ENCODE measurements around the gene PKD2L2. TPM values are rescaled to one million over a fixed set of nuclear protein-coding genes. Genes with fewer than 3 reads are reported as not detected.
"Not testable (repeated sequence)": the region's sequence is repeated elsewhere in the genome, so short reads cannot be mapped to it uniquely, and the experiment has no call there.

The PKD2L2 gene
- total RNA-seq, 1 donor from 2014 or later, result 0.16 TPM

DNA sequence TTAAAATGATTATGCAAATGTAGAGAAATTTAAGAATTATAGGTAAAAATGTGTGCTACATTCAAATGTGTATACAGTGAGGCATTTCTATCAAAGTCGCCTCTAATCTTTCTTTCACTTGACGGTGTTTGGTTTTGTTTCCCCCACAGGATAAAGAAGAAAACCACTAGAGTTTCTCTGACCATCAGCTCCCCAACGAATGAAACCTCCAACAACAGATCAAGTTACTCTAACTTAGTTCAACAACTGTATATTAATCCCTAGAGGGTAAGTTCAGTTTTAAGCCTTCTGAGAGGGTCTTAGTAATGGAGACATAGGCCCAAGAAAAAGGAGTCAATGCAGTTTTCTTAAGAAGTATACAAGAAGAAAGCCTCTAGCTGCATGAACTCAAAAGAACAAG lies 33.1 kb upstream of the PKD2L2 start:
- TF ChIP-seq, protein P1, sequence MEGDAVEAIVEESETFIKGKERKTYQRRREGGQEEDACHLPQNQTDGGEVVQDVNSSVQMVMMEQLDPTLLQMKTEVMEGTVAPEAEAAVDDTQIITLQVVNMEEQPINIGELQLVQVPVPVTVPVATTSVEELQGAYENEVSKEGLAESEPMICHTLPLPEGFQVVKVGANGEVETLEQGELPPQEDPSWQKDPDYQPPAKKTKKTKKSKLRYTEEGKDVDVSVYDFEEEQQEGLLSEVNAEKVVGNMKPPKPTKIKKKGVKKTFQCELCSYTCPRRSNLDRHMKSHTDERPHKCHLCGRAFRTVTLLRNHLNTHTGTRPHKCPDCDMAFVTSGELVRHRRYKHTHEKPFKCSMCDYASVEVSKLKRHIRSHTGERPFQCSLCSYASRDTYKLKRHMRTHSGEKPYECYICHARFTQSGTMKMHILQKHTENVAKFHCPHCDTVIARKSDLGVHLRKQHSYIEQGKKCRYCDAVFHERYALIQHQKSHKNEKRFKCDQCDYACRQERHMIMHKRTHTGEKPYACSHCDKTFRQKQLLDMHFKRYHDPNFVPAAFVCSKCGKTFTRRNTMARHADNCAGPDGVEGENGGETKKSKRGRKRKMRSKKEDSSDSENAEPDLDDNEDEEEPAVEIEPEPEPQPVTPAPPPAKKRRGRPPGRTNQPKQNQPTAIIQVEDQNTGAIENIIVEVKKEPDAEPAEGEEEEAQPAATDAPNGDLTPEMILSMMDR (IDR thresholded peaks at IDR 0.05; ENCODE audit: borderline replicate concordance), result no peak
- peak overlapping the region; percentile 66 for H3K27ac ChIP-seq (replicated peaks)
- no peak for DNase-seq
- H3K9me3 ChIP-seq (replicated peaks), result peaks cover 8% of the 10 kb centered on the region
- H3K4me3 ChIP-seq, result no peak overlapping the region
- peaks cover 35% of the 10 kb centered on the region for H3K4me1 ChIP-seq
- intact Hi-C loops (cut with micrococcal nuclease), result no loop called here
- H3K27me3 ChIP-seq (ENCODE audit: low read depth), result no peaks in the 10 kb centered on the region
- peaks cover 17% of the 10 kb centered on the region for H3K36me3 ChIP-seq

DNA sequence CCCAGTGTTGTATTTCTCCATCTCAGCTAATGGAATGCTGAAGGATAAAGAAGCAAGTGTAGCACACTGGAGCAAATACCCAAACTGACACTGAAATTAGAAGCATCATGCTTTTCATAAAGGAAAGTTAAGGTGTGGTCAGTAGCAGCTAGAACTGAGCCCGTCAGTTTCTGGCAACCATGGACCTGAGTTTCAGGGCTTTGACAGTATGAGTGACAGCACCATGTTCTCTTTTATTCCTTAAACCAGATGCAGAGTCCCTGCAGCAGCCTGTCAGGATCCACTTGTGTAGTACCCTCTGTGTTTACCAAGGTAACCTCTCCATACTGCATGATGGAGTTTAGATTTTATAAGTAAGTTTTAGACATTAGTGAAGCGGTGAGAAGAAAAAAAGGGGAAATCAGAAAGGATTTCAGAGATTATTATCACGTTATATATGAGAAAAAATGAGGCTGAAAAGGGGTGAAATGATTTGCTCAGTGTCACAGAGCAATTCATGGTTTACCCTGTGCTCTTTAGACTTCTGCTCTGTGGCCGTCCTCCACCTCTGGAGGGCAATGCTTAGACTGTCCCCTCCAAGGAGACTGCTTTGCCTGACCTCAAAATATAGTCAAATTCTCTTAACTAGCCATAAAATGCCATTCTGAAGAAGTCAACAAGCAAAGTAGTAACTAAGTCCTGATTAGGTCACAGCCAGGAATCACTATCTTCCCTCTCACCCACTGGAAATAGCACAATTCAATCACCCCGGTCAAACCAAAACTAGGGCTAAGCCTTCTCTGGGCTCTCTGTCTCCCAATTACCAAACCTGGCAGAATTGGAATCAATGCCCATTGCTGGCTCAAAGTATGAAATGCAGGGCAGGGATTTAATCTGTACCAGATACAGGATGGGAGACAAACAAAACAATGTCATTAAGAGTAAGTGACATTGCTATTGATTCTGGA lies 32.1 kb upstream of the PKD2L2 start:
- H3K27ac ChIP-seq (replicated peaks), result peak overlapping the region; percentile 66
- intact Hi-C loops (cut with micrococcal nuclease), result no loop called here

DNA sequence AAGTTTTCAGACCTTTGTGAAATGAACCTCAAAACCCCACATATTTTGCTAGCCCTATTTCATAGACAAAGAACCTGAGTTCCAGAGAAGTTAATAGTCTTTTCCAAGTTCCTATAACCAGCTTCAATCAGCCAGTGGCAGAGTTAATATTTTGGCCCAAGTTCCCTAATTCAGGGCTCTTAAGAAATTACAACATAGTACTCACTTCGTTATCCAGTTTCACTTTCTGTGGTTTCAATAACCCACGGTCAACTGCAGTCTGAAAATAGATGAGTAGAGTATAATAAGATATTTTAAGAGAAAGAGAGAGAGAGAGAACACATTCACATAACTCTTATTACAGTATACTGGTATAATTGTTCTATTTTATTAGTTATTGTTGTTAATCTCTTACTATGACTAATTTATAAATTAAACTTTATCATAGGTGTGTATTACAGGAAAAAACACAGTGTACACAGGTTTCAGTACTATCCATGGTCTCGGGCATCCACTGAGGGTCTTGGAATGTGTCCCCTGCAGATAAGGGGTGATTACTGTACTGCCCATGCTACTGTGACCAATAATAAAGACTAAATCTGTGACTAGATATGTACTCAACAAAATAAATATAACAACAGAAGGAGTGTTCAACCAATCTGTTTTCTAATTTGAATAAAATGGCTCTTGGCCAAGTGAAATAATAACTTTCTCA lies 30.9 kb upstream of the PKD2L2 start:
- H3K27ac ChIP-seq (replicated peaks), result peak overlapping the region; percentile 66
- TF ChIP-seq, protein P1 (IDR thresholded peaks at IDR 0.05; ENCODE audit: borderline replicate concordance), result no peak
- peak overlapping the region; percentile 54 for H3K4me3 ChIP-seq
- DNase-seq, result no peak
- peaks cover 9% of the 10 kb centered on the region for H3K36me3 ChIP-seq
- intact Hi-C loops (cut with micrococcal nuclease), result no loop called here
- H3K9me3 ChIP-seq (replicated peaks), result peaks cover under 1% of the 10 kb centered on the region
- H3K4me1 ChIP-seq, result peaks cover 35% of the 10 kb centered on the region
- H3K27me3 ChIP-seq (ENCODE audit: low read depth), result no peaks in the 10 kb centered on the region

More for the DNA sequence above, 32.1 kb upstream of the PKD2L2 start:
- Histone ChIP-seq H3K4me3 (peak overlapping the region; percentile 54), H3K27me3 (ENCODE audit: low read depth) (no peaks in the 10 kb centered on the region), H3K4me1 (peaks cover 35% of the 10 kb centered on the region), H3K9me3 (replicated peaks) (peaks cover 8% of the 10 kb centered on the region), H3K36me3 (peaks cover 17% of the 10 kb centered on the region)
- DNase-seq, result no peak
- TF ChIP-seq, protein P1 (IDR thresholded peaks at IDR 0.05; ENCODE audit: borderline replicate concordance), result no peak

DNA sequence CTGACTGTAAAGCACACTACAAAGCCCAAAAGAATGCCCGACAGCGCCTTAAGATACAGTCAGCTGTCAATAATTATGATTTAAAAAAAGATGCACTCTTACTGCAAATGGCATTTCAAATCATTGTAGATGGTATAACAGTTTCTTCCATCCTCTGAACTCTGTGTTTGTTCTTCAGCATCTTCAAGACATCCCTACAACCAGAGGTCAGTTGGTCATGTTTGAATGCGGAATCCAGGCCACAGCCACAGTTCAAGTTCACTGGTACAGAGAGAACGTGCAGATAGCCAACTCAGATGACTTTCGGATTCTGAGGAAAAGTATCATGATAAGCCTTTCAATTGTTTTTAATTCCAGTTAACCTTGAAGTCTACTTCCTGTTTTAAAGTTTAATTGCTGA lies 30.3 kb upstream of the PKD2L2 start:
- peak overlapping the region; percentile 54 for H3K4me3 ChIP-seq
- TF ChIP-seq, protein P1 (IDR thresholded peaks at IDR 0.05; ENCODE audit: borderline replicate concordance), result no peak
- intact Hi-C loops (cut with micrococcal nuclease), result no loop called here

DNA sequence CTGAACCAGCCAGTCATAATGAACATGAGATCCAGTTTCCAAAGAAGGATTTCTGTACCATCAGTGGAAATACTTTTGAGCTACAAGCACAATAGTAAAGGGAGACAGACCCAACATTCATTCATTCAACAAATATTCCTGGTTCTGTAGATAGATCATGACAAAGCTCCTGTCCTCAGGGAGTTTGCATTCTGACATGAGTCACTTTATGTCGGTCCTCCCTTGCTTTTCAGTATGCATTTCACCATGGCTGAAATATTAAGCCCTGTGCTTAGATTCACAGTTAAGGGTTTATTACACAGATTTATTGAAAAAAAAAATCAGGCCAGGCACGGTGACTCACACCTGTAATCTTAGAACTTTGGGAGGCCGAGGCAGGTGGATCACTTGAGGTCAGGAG lies 27.0 kb upstream of the PKD2L2 start:
- H3K4me1 ChIP-seq, result peaks cover 23% of the 10 kb centered on the region
- H3K27ac ChIP-seq (replicated peaks), result no peak overlapping the region
- H3K27me3 ChIP-seq (ENCODE audit: low read depth), result no peaks in the 10 kb centered on the region
- no peak for DNase-seq
- TF ChIP-seq, protein P1 (IDR thresholded peaks at IDR 0.05; ENCODE audit: borderline replicate concordance), result no peak
- no peak overlapping the region for H3K4me3 ChIP-seq
- no peaks in the 10 kb centered on the region for H3K36me3 ChIP-seq
- no peaks in the 10 kb centered on the region for H3K9me3 ChIP-seq (replicated peaks)
- intact Hi-C loops (cut with micrococcal nuclease), result no loop called here

More for the DNA sequence above, 30.3 kb upstream of the PKD2L2 start:
- H3K9me3 ChIP-seq (replicated peaks), result no peaks in the 10 kb centered on the region
- peaks cover 8% of the 10 kb centered on the region for H3K36me3 ChIP-seq
- DNase-seq, result no peak
- H3K4me1 ChIP-seq, result peaks cover 35% of the 10 kb centered on the region
- H3K27me3 ChIP-seq (ENCODE audit: low read depth), result no peaks in the 10 kb centered on the region
- peak overlapping the region; percentile 66 for H3K27ac ChIP-seq (replicated peaks)

DNA sequence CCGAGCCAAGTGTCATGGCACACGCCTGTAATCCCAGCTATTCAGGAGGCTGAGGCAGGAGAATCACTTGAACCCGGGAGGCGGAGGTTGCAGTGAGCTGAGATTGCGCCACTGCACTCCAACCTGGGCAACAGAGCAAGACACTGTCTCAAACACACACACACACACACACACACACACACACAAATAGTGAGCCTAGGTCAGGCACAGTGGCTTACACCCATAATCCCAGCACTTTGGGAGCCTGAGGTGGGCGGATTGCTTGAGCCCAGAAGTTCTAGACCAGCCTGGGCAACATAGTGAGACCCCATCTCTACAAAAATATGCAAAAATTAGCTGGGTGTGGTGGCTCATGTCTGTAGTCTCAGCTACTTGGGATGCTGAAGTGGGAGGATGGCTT lies 25.6 kb upstream of the PKD2L2 start:
- intact Hi-C loops (cut with micrococcal nuclease); H3K36me3 ChIP-seq; H3K4me3 ChIP-seq; H3K9me3 ChIP-seq (replicated peaks); H3K27me3 ChIP-seq (ENCODE audit: low read depth); DNase-seq; H3K27ac ChIP-seq (replicated peaks): not testable (repeated sequence)
- peaks cover 15% of the 10 kb centered on the region for H3K4me1 ChIP-seq
